ENCODE measurements around the gene TMEM204.

DNA sequence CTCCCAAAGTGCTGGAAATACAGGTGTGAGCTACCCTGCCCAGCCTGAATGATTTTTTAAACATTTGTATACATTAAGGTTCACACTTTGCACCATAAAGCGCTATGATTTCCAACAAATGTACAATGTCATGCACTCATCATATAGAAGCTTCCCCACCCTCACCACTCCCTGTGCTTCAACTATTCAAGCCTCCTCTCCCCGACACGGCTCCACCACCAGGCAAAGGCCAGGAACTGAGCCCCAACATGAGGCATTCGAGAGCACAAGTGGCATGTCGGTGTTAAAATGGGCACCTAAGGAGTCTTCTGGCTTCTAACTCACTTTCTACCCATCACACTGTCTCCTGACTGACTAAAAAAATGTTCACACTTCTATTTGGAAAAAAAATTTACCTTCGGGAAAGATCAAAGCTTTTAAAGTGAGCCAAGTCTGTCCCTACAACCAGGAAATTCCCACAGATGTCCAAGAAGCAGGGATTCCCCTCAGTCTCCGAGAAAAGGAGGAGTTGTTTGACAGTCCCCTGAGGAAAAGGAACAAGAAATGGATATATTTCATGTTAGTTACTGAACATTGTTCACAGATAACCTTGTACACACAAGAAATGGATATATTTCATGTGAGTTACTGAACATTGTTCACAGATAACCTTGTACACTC lies 37.7 kb downstream of the TMEM204 start:
- TF ChIP-seq, protein P1, sequence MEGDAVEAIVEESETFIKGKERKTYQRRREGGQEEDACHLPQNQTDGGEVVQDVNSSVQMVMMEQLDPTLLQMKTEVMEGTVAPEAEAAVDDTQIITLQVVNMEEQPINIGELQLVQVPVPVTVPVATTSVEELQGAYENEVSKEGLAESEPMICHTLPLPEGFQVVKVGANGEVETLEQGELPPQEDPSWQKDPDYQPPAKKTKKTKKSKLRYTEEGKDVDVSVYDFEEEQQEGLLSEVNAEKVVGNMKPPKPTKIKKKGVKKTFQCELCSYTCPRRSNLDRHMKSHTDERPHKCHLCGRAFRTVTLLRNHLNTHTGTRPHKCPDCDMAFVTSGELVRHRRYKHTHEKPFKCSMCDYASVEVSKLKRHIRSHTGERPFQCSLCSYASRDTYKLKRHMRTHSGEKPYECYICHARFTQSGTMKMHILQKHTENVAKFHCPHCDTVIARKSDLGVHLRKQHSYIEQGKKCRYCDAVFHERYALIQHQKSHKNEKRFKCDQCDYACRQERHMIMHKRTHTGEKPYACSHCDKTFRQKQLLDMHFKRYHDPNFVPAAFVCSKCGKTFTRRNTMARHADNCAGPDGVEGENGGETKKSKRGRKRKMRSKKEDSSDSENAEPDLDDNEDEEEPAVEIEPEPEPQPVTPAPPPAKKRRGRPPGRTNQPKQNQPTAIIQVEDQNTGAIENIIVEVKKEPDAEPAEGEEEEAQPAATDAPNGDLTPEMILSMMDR (conservative IDR thresholded peaks at IDR 0.05 in 1 of 2, IDR thresholded peaks at IDR 0.05 in 1 of 2; ENCODE audit: extremely low read depth in 1 of 2, insufficient read depth in 1 of 2, low read depth in 1 of 2, low read length in 2 of 2), result no peak
- TF ChIP-seq EZH2 (IDR thresholded peaks at IDR 0.05; ENCODE audit: borderline replicate concordance, low read length), result no peak

Data from mammary epithelial cell (primary cell).